Activated CD8-positive, alpha-beta T cell treated with anti-CD3 and anti-CD28 coated beads for 36 hours (primary cell): ENCODE results near the gene PPT2. TPM values are rescaled to one million over a fixed set of nuclear protein-coding genes. Genes with fewer than 3 reads are reported as not detected.
"Not testable (repeated sequence)": the region's sequence is repeated elsewhere in the genome, so short reads cannot be mapped to it uniquely, and the experiment has no call there.

Experiments
- ATAC-seq: fragments of 200-7000 bp; cut with Tn5 transposase; one replicate; pipeline ENCODE4 v1.10.0; 2021; ENCODE audit warnings: mild to moderate bottlenecking, moderate library complexity
- CTCF ChIA-PET: fragments of 350-600 bp; sonication (Branson Sonifier 250); formaldehyde crosslinking; loops from one replicate; lab custom pipeline; 2021; ENCODE audit warnings: antibody characterized with exemption; lab: Charles Lee
- POLR2A ChIA-PET: fragments of 350-600 bp; sonication (Branson Sonifier 250); formaldehyde crosslinking; loops from one replicate; lab custom pipeline; 2021; ENCODE audit warnings: antibody characterized with exemption; lab: Charles Lee
- DNase-seq: peaks from one replicate; pipeline ENCODE4 v3.0.0-alpha.2; 2020
- H3K27ac Mint-ChIP-seq: one replicate; pipeline ENCODE4 v1.8.0; 2021; ENCODE audit warnings: mild to moderate bottlenecking, mixed read lengths
- H3K27me3 Mint-ChIP-seq: one replicate; pipeline ENCODE4 v1.8.0; 2021; ENCODE audit warnings: mixed read lengths
- H3K36me3 Mint-ChIP-seq: one replicate; pipeline ENCODE4 v1.8.0; 2021; ENCODE audit warnings: low read depth, mixed read lengths
- H3K4me1 Mint-ChIP-seq: one replicate; pipeline ENCODE4 v1.8.0; 2021; ENCODE audit warnings: low read depth, mixed read lengths
- H3K4me3 Mint-ChIP-seq: one replicate; pipeline ENCODE4 v1.8.0; 2021; ENCODE audit warnings: mild to moderate bottlenecking, moderate library complexity, mixed read lengths
- H3K9me3 Mint-ChIP-seq: one replicate; pipeline ENCODE4 v1.8.0; 2021; ENCODE audit warnings: mixed read lengths
- CTCF ChIP-seq: fragments of 200-600 bp; IDR thresholded peaks from one replicate; pipeline ENCODE4 v1.8.0; 2022; ENCODE audit warnings: antibody characterized with exemption, mild to moderate bottlenecking
- intact Hi-C: fragments of 100-400 bp; cut with micrococcal nuclease; formaldehyde crosslinking; loops from one replicate; pipeline ENCODE4 v1.10.0; 2022
- total RNA-seq, 2 experiments: library from RNA; stranded (reverse); gene quantifications; one replicate each; pipeline ENCODE4 v1.2.3, GENCODE V29; 2021

PPT2 gene
- total RNA-seq, 2 experiments from 2014 or later: 14.4 to 21.7 TPM

GRCh38 chr6:32202186-32202585, 48.2 kb downstream of the PPT2 start:
- TF ChIP-seq CTCF: no peak
- intact Hi-C loops: no loop called here

GRCh38 chr6:32203426-32204267, 49.7 kb downstream of the PPT2 start:
- Mint-ChIP-seq H3K27ac (no peak overlapping the region), H3K4me1 (no peaks in the 10 kb centered on the region), H3K27me3 (no peaks in the 10 kb centered on the region), H3K9me3 (no peaks in the 10 kb centered on the region), H3K36me3 (no peaks in the 10 kb centered on the region), H3K4me3 (no peak overlapping the region)
- no peak for TF ChIP-seq CTCF
- intact Hi-C loops: no loop called here
- no peak for DNase-seq
- ATAC-seq: no peak
- POLR2A ChIA-PET: no interaction called here
- CTCF ChIA-PET: interaction anchor here (1.6 kb wide), 1 partner anchor 85 kb away, joined by 5 read pairs; no protein-coding TSS in a partner anchor

More at GRCh38 chr6:32202186-32202585, 48.2 kb downstream of the PPT2 start:
- Mint-ChIP-seq H3K27me3 (no peaks in the 10 kb centered on the region), H3K4me1 (no peaks in the 10 kb centered on the region), H3K27ac (no peak overlapping the region), H3K4me3 (no peak overlapping the region), H3K36me3 (no peaks in the 10 kb centered on the region), H3K9me3 (no peaks in the 10 kb centered on the region)
- DNase-seq (no peak), ATAC-seq (no peak)
- CTCF ChIA-PET: no interaction called here
- POLR2A ChIA-PET: no interaction called here

- Mint-ChIP-seq H3K4me3 (no peak overlapping the region), H3K9me3 (no peaks in the 10 kb centered on the region), H3K4me1 (no peaks in the 10 kb centered on the region), H3K27ac (no peak overlapping the region), H3K36me3 (no peaks in the 10 kb centered on the region), H3K27me3 (no peaks in the 10 kb centered on the region)
- POLR2A ChIA-PET: no interaction called here
- intact Hi-C loops: no loop called here
- no peak for ATAC-seq
- DNase-seq: no peak
- TF ChIP-seq CTCF: no peak
- CTCF ChIA-PET: interaction anchor here (1.6 kb wide), 1 partner anchor 86 kb away, joined by 5 read pairs; no protein-coding TSS in a partner anchor
Observed at GRCh38 chr6:32204268-32204715, 50.4 kb downstream of the PPT2 start.

- TF ChIP-seq CTCF: no peak
- H3K4me1 Mint-ChIP-seq: no peaks in the 10 kb centered on the region
- POLR2A ChIA-PET: no interaction called here
- no peaks in the 10 kb centered on the region for H3K36me3 Mint-ChIP-seq
- intact Hi-C loops: no loop called here
- ATAC-seq (no peak), DNase-seq (no peak)
- no peak overlapping the region for H3K4me3 Mint-ChIP-seq
- no peaks in the 10 kb centered on the region for H3K27me3 Mint-ChIP-seq
- H3K27ac Mint-ChIP-seq: no peak overlapping the region
- CTCF ChIA-PET: interaction anchor here (1.8 kb wide), 1 partner anchor 90 kb away, joined by 6 read pairs; no protein-coding TSS in a partner anchor
- no peaks in the 10 kb centered on the region for H3K9me3 Mint-ChIP-seq
Observed at GRCh38 chr6:32208996-32209395, 55.1 kb downstream of the PPT2 start.

- TF ChIP-seq CTCF: no peak
- H3K27ac Mint-ChIP-seq: no peak overlapping the region
Observed at GRCh38 chr6:32210191-32210601, 56.3 kb downstream of the PPT2 start.

GRCh38 chr6:32211432-32211831, 57.5 kb downstream of the PPT2 start:
- H3K4me3 Mint-ChIP-seq, POLR2A ChIA-PET, H3K36me3 Mint-ChIP-seq, ATAC-seq, H3K9me3 Mint-ChIP-seq, intact Hi-C loops, H3K4me1 Mint-ChIP-seq, DNase-seq, H3K27me3 Mint-ChIP-seq, H3K27ac Mint-ChIP-seq, CTCF ChIA-PET: not testable (repeated sequence)

More at GRCh38 chr6:32210191-32210601, 56.3 kb downstream of the PPT2 start:
- Mint-ChIP-seq H3K27me3 (no peaks in the 10 kb centered on the region), H3K9me3 (no peaks in the 10 kb centered on the region), H3K36me3 (no peaks in the 10 kb centered on the region), H3K4me1 (no peaks in the 10 kb centered on the region), H3K4me3 (no peak overlapping the region)
- no peak for ATAC-seq
- ChIA-PET CTCF (no interaction called here), POLR2A (no interaction called here)
- DNase-seq: no peak
- intact Hi-C loops: no loop called here
